Measurements from ENCODE around the gene TERC.
A peak's percentile ranks its signal among the peaks of the same experiment; 100 is the strongest.

Gene TERC

DNA sequence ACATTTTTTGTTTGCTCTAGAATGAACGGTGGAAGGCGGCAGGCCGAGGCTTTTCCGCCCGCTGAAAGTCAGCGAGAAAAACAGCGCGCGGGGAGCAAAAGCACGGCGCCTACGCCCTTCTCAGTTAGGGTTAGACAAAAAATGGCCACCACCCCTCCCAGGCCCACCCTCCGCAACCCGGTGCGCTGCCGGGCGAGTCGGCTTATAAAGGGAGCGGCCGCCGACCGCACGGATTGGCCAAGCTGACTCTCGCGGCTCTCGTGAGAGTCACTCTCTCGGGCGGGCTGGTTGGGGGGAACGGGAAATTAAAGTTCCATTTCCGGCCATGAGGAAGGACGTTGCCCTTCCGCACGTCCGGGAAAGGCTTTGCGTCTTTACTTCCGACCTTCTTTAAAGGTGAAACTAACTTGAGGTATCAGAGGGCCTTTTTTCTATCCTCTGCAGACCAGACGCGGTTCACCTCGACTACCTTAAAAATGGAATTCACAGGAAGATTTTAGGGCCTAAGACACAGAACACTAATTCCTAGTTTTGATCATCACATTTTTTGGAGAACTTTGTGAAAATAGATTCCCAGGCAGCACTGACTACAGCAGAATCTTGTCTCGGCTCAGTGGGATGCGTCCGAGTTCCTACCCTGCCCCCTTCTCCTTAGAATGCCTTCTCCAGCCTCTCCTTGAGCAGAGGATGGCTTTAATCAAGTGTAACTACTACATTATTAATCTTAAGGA lies at the start of gene TERC:
TERC (minus strand) TSS at position 179 of the 731 bp plus-strand sequence.
- DNase-seq, result peak; percentile 79 to 85 (median 80)

DNA sequence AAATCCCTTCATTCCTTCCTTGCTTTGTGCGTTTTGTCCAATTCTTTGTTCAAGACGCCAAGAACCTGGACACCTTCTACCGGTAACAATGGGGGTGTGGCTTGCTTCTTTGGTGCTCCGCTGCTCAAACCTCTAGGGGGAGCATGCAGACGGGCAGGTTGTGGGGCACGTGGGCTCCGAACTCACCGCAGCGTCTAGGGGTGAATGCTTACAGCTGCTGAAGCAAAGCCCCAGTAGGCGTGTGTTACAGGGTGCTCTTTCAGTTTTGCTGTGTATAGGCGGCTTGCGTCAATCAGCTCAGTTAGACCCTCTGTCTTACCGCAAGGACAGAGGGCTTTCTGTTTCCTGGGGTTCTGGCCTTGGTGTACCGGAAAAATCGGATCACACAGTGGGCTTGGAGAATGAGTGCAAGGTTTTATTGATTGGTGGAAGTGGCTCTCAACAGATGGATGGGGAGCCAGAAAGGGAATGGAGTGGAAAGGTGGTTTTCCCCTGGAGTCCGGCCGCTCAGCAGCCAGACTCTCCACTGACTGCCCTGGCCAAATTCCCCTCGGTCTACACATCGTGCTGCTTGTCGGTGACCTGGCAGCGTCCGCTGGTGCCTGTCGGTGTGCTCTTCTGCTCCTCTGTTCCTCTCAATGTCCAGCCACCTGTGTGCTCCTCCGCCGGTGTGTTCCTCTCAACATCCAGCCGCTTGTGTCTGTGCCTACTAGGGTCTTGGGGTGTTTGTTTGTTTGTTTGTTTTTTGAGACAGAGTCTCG lies 49.1 kb upstream of the TERC start:
- peak; percentile 46 to 60 (median 51) for DNase-seq

DNA sequence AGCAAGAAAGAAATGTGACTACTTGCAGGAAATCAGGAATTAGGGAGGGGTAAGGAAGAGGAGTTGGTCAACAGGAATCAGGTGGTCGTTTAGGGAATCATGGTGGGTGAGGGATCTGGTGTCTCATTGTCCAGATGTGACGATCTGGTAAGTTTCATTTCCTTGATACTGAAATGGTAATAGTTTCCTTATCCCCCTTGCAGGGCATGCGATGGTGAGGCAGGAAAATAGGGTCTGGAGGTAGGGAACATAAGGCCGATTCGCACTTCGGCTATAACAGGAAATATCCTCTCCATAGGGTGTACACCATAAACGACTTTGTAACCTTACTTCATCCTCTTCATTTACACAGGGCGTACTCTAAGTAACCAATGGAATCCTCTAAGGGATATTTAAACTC lies 48.4 kb upstream of the TERC start:
- peak; percentile 17 to 50 (median 32) for DNase-seq

DNA sequence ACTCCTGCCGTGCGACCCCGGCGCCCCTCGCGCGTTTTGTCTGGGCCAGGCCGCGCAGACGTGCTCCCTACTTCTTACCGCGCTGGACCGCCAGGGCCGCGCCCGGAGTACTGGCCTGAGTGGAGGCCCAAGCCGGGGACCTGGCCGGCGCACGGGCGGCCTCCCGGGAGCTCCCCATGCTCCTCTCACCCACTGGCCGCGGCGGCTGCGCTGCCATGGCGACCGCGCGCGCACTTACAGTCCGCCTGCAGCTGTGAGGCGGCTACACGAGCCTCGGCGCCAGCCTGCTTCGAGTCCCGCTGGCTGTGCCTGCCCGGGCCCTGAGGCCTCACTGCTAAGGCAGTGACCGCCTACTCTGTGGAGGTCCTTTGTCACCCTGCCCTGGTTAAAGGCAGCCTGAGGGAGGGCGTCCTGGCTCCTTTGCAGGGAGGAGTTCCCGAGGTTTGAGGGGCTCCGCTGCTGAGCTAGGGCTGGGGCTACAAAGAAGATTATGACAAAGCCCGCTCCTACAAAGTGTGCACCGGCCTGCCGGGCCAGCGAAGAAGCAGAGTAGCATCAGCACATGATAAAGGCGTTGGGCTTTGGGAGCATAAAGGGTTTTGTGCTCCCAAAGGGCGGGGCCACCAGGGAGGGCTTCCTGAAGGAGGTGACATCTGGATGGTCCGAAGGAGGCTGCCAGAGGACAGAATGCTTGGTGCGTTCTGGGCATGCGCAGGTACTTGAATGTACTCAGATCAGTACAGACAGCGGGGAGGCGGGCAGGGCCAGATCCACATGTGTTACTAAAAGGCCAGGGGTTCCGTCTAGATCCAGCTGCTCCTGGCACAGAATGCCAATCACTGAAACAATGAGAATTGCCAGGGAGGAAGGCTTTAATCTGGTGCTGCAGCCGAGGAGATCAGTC lies 47.7 kb upstream of the TERC start, which contains the start of the genes LRRC34 and LRRIQ4:
LRRC34 (minus strand) TSS at position 573 of the 904 bp plus-strand sequence; CDS start at position 217, 356 bp downstream.
LRRIQ4 (plus strand) TSS at position 539 of the 904 bp plus-strand sequence. CDS start 9,052 bp downstream, outside the sequence.
- DNase-seq, result peak; percentile 59 to 81 (median 65)

DNA sequence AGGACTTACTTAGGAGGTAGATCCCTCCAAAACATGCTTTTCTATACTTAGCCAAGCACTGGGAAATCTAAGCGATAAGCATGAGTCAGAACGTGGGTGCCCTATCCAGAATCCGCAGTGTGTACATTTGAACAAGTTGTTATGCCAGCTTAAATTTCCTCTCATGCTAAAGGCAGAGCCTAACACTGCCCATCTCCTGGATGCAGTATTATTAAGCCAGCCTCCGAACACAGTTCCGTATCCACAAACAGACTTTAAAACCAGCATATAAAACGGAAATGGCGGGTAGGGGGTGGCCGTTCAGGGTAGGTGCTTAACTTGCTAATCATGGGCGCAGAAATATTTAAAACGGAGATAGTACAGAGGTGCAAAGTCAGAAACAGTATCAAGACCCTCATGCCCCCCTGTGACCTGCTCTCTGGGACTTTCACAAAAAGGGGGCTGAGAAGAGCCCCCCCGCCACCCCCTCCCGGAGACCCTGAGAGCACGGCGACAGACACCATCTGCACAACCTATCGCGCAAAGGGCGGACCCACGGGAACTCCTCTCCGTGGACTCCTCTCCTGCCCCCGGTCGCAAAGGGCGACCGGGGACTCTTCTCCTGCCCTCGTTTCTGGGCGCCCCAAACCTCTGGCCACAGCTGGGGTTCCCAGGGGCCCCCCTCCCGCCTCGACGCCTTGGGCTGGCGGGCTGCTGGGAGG lies 46.9 kb upstream of the TERC start:
- DNase-seq, result peak in 2 of 3 donors; percentile 32 to 37

DNA sequence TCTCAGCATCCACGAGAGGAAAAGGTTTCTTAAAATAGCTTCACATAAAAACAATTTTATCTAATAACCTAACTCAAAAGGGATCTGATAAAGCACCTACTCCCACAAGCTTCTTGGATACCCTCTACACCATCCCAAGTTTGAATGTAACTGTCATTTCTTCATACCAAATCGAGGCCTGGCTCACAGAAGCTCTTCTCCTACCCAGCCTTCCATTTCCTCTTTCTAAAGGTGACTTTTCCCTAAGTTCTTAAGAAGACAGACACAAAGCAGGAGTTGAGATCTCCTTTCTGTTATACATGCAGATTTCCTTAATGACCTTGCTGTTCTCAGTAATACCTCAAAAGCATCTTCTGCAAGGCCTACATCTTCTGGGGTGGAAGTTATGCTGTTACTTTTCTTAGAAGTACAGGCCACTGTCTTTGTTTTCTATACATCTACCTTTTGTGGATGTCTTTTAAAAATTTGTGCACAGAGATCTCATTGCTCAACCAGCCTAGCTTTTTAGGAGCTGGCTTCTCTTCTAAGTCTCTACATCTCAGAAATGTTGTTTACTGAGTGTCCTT lies 44.5 kb upstream of the TERC start:
- no peak for DNase-seq

DNA sequence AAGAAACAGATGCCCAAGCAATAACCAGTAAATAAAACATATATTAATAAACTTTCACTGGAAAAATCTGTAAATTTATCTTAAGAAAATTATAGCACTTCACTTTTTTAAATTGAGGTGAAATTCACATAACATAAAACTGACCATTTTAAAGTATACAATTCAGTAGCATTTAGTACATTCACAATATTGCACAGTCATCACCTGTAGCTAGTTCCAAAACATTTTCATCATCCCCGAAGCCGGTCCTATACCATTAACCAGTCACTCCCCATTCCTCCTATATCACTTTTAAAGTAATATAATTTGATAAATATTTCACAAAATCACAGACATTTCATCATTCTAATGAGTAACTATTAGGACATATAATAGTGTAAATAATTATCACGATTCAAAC lies 39.8 kb upstream of the TERC start:
- DNase-seq, result no peak

DNA sequence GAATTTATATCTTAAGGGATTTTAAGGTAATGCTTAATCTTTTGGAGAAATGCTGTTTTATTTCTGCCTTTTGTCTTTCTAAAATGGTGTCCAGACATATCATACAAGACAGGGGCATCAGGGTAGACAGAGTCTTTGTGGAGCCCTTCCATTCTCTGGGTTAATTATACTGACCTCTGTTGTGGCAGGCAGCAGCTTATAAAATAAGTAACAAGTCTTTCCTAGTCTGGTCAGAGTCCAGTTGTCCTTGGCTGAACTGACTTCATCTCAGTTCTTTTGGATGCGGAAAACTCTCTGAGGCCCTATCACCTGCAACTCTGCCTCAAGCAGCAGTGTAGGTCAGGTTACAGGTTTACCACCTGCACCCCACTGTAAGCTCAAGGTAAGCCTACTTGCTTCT lies 27.5 kb upstream of the TERC start:
- DNase-seq, result no peak

DNA sequence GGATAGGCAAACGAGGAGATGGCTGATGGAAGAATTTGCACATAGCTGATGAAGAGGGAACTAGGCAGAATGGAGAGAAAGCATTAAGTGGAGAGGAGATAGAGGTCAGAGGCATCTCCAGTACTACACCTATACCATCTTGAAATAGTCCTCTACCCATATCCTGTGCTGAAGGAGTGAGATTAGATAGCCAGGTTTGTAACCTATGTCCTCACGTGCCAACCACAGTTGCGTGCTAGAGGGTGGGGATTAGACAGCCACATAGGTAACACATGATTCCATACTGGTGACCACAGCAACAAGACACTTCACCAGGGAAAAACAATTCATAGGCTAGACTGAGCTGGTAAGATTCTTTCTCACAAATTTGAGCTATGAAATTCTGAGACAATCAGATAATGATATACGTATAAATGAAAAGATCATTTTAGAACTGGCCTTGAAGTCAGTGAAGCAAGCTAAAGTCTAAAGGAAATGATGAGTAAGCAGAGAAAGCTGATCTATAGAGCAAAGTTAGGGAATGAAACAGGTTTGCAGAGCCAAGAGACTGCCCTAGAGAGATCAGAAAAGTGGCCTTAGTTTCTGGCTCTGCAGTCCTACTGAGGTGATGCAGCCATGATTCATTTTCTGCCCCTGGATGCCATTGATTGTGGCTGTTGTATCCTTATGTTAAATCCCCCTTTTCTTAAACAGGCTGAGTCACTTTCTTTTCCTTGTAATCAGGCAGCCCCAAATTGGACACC lies 26.0 kb upstream of the TERC start:
- no peak for DNase-seq

DNA sequence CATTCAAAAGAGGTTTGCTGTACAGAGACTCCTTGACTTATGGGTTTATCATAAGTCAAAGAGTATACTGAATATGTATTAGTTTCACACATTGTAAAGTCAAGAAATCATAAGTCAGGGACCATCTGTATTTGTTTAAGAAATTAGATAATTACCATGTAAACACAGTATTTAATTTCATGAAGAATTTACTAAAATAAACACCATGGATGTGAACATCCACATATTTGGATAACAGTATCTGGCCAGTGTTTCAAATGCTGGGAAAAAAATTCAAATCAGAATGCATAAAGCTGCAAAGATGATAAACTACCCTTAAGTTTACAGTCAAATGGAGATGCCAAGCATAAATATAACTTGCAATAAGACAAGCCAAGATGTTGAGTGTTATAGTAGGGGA lies 25.4 kb upstream of the TERC start:
- no peak for DNase-seq

DNA sequence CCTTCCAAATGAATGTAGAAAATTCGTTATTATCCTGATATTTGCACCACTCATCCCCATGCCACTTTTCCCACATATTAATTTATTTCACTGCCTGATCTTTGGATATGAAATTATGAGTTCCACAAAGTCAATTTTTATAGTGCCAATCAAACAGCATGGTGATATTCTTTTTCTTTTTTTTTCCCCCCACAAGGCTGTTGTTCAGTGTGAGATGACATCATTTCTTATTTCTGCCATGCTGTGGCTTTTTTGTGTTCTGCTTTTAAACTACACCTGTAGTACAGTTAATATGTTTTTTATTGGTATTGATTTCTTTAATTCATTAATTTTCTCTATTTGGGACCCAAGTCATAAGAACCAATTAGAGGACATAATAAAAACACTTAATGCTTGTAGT lies 22.9 kb upstream of the TERC start:
- no peak for DNase-seq

DNA sequence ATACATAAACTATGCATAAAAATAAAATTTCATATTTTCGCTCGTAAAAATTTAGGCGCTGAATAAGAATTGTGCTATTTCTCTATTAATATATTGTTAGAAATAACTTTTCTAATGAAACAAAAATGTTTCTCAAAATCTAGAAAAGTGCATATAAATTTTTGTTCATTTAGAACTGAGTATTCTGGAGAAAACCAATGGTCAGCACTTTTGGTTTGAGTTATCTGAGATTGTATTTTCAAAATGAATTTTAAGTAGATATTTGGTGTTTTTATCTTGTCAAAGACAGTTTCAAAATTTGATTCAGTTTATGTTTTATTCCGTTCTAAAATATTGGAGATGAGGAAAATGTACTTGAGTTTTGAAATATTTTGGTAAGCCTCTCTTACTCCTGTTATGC lies 22.3 kb upstream of the TERC start:
- DNase-seq, result no peak

DNA sequence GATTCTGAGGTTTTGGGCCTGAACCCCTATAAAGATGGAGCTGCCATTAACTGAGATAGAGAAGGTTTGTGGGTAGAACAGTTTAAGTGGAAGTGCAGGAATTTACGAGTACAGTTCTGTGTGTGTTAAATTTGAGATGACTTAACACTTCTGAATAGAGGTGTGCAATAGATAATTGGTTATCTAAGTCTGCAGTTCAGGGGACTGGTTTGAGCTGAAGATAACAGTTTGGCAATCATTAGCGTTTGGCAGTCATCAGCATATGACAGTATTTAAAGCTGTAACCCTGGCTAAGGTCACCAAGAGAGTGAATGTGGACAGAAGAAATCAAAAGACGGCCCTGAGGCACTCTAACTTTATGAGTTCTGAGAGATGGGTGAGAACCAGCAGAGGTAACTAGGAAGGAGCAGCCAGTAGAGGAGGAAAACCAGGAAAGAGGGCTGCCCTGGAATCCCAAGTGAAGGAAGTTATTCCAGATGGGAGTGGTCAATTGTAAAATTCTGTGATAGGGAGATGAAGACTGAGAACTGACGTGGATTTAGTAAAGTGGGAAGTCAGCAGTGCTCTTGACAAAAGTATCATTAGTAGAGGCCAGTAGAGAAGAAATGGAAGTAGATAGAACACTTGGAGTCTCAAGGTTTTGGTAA lies 16.5 kb upstream of the TERC start:
- no peak for DNase-seq

DNA sequence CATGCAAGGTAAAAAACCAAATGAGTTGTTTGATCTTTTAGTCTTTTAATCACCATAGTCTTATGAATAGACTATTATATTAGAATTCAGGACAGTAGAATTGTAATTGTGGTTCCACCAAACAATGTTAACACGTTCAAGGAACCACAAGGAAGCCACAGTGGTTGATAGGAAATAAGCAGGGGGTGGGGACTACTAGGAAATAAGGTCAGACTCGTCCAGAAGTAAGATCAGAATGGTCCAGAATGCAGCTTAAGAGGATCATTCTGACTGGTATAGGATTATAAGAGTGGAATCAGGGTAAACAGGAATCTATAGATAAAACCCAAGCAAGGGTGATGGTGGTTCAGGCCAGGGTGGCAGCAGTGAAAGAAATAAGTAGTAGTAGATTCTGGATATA lies 15.9 kb upstream of the TERC start:
- no peak for DNase-seq

DNA sequence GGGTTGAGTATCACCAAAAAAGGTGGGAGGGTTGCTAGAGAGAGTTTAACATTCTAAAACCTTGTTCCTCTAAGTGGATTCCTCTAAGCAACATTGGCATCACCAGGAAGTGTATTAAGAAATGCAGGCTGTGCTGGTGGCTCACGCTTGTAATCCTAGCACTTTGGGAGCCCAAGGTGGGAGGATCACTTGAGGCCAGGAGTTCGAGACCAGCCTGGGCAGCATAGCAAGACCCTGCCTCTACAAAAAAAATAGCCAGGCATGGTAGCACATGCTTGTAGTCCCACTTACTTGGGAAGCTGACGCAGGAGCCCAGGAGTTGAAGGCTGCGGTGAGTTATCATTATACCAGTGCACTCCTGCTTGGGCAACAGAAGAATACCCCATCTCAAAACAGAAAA lies 13.0 kb upstream of the TERC start:
- no peak for DNase-seq

DNA sequence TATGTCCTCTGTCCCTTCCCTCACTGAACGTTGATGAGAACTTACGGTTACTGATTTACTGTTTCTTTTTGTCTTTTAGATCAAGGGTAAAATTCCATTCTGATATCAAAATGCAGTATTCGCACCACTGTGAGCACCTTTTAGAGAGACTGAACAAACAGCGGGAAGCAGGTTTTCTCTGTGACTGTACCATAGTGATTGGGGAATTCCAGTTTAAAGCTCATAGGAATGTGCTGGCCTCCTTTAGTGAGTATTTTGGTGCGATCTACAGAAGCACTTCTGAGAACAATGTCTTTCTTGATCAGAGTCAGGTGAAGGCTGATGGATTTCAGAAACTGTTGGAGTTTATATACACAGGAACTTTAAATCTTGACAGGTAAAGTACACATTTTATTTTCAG lies 9.3 kb upstream of the TERC start:
- no peak for DNase-seq

DNA sequence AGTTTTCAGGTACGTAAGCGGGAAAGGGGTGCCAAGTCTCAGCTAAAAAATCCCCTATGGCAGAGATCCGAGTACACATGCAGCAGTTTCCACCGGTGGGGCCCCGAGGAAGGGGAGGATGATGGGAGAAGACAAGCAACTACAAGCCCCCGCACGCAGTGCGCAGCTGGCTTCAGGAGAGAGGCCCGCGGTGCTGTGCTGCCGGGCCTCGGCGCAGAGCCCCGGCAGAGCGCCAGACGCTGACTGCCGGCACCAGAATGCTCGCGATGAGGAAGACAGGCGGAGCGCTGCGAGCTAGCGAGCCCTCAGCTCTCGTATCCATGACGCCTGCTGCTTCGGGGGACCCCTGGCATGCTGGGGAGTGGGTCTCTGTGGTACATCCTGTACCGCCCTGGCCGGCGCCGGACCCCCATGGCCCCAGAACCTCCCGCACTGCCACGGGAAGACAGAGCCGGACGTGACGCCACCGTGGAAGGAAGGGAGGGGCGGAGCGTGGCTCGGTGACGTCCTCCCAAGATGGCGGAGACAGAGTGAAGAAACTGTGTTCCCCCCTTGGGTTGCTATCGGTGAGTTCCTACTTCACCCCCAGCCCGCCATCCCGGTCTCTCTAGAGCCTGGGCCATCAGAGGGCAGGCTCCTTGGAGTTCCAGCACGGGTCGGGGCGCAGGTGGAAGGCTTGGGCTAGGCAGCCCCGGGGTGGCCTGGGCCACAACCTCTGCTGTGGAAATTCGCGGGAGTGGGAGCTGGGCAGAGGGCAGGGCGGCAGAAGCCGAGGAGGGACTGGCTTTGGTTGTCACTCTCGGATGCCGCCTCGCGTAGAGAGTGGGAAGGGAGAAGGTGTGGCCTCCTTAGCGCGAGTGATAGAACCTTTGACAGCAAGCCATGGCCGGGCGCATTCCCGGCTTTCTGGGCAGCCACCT lies 8.3 kb upstream of the TERC start, which contains the start of gene MYNN:
MYNN (plus strand) TSS at position 500 of the 920 bp plus-strand sequence. CDS start 900 bp downstream, outside the sequence.
- DNase-seq, result peak; percentile 92 to 95 (median 95)

DNA sequence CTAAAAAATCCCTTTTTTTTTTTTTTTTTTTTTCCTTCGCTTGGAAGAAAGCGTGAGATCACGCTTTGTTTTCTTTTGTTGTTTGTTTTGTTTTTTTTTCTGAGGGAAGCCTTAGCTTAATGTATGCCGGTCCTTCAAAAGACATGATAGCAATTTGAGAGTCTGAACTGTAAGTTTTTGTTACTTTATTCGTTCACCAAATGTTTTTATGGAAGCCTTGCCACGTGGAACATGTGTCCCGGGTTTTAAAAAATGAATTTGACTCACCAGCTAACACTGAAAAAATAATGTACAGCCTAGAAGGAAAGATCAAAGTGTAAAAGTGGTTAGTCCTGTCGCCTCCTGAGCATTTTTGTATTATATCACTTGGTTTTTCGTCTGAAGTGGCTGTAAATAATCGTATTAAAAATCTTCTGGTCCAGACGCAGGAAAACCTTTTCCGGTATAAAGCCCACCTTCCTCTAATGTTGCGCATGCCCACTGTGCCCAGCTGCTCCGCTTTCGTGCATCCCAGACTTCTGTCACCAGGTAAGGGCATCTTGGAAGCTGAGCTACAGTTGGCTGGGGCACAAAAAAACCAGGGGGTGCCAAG lies 7.5 kb upstream of the TERC start:
- DNase-seq, result peak; percentile 66 to 69 (median 68)

Measured in suppressor macrophage treated with lipopolysaccharide for 1 hour (primary cell).